ENCODE measurements around the gene FRMD1. TPM values are rescaled to one million over a fixed set of nuclear protein-coding genes. Genes with fewer than 3 reads are reported as not detected.

The FRMD1 gene
- total RNA-seq, 2 experiments from 2014 or later, result not detected

- H3K27me3 Mint-ChIP-seq, result no peaks in the 10 kb centered on the region
- Histone ChIP-seq H3K4me3 (ENCODE audit: low read length) (no peak overlapping the region), H3K36me3 (ENCODE audit: insufficient read depth, low read length) (no peaks in the 10 kb centered on the region), H3K27me3 (ENCODE audit: control insufficient read depth in 1 of 2, insufficient read depth in 2 of 2, low read length in 2 of 2) (no peaks in the 10 kb centered on the region), H3K9me3 (ENCODE audit: control insufficient read depth in 1 of 2, insufficient read depth in 1 of 2, low read length in 2 of 2) (peaks cover 0 to 9% of the 10 kb centered on the region in 2 experiments), H3K4me1 (ENCODE audit: insufficient read depth, low read length) (no peaks in the 10 kb centered on the region), H3K27ac (ENCODE audit: low read depth in 1 of 2, low read length in 2 of 2) (no peak overlapping the region)
- intact Hi-C loops (cut with DNase I, micrococcal nuclease), result no loop called here
- ChIA-PET CTCF (no interaction called here), POLR2A (no interaction called here)
- no peaks in the 10 kb centered on the region for H3K9me3 Mint-ChIP-seq
- H3K4me3 Mint-ChIP-seq, result no peak overlapping the region
- no peaks in the 10 kb centered on the region for H3K36me3 Mint-ChIP-seq (ENCODE audit: low read depth)
- no peak for TF ChIP-seq CTCF (IDR thresholded peaks at IDR 0.05)
- DNase-seq (no peak), ATAC-seq (ENCODE audit: poor library complexity) (no peak)
- no peaks in the 10 kb centered on the region for H3K4me1 Mint-ChIP-seq (ENCODE audit: low read depth)
- H3K27ac Mint-ChIP-seq, result no peak overlapping the region
These were observed 26.6 kb downstream of the FRMD1 start for GRCh38 chr6:168052291-168052891.

- Histone ChIP-seq H3K36me3 (ENCODE audit: insufficient read depth, low read length) (no peaks in the 10 kb centered on the region), H3K27me3 (ENCODE audit: control insufficient read depth in 1 of 2, insufficient read depth in 2 of 2, low read length in 2 of 2) (no peaks in the 10 kb centered on the region), H3K4me1 (ENCODE audit: insufficient read depth, low read length) (no peaks in the 10 kb centered on the region), H3K27ac (ENCODE audit: low read depth in 1 of 2, low read length in 2 of 2) (no peak overlapping the region), H3K9me3 (ENCODE audit: control insufficient read depth in 1 of 2, insufficient read depth in 1 of 2, low read length in 2 of 2) (peaks cover 0 to 9% of the 10 kb centered on the region in 2 experiments), H3K4me3 (ENCODE audit: low read length) (no peak overlapping the region)
- Mint-ChIP-seq H3K4me3 (no peak overlapping the region), H3K27ac (no peak overlapping the region), H3K9me3 (no peaks in the 10 kb centered on the region), H3K27me3 (no peaks in the 10 kb centered on the region), H3K4me1 (ENCODE audit: low read depth) (no peaks in the 10 kb centered on the region), H3K36me3 (ENCODE audit: low read depth) (no peaks in the 10 kb centered on the region)
- CTCF ChIA-PET, result no interaction called here
- POLR2A ChIA-PET, result no interaction called here
- DNase-seq (no peak), ATAC-seq (ENCODE audit: poor library complexity) (no peak)
- intact Hi-C loops (cut with DNase I, micrococcal nuclease), result no loop called here
- TF ChIP-seq CTCF (IDR thresholded peaks at IDR 0.05), result no peak
These were observed 27.4 kb downstream of the FRMD1 start for GRCh38 chr6:168051648-168052047.

GRCh38 chr6:168050881-168051586 is 28.0 kb downstream of the FRMD1 start:
- H3K4me3 Mint-ChIP-seq, result no peak overlapping the region
- no peaks in the 10 kb centered on the region for H3K4me1 ChIP-seq (ENCODE audit: insufficient read depth, low read length)
- no peak overlapping the region for H3K4me3 ChIP-seq (ENCODE audit: low read length)
- no peaks in the 10 kb centered on the region for H3K27me3 ChIP-seq (ENCODE audit: control insufficient read depth in 1 of 2, insufficient read depth in 2 of 2, low read length in 2 of 2)
- H3K9me3 Mint-ChIP-seq, result no peaks in the 10 kb centered on the region
- no peaks in the 10 kb centered on the region for H3K27me3 Mint-ChIP-seq
- no peak overlapping the region for H3K27ac ChIP-seq (ENCODE audit: low read depth in 1 of 2, low read length in 2 of 2)
- POLR2A ChIA-PET, result no interaction called here
- H3K36me3 Mint-ChIP-seq (ENCODE audit: low read depth), result no peaks in the 10 kb centered on the region
- no peak for ATAC-seq (ENCODE audit: poor library complexity)
- no peak for DNase-seq
- intact Hi-C loops (cut with DNase I, micrococcal nuclease), result no loop called here
- H3K9me3 ChIP-seq (ENCODE audit: control insufficient read depth in 1 of 2, insufficient read depth in 1 of 2, low read length in 2 of 2), result peaks cover 0 to 9% of the 10 kb centered on the region in 2 experiments
- no peak for TF ChIP-seq CTCF (IDR thresholded peaks at IDR 0.05)
- no peaks in the 10 kb centered on the region for H3K4me1 Mint-ChIP-seq (ENCODE audit: low read depth)
- no peak overlapping the region for H3K27ac Mint-ChIP-seq
- no peaks in the 10 kb centered on the region for H3K36me3 ChIP-seq (ENCODE audit: insufficient read depth, low read length)
- CTCF ChIA-PET, result no interaction called here

Data from CD4-positive, alpha-beta T cell (primary cell).